Uterus (tissue), 4 donors: ENCODE measurements around the gene SHROOM2. TPM values are rescaled to one million over a fixed set of nuclear protein-coding genes. Genes with fewer than 3 reads are reported as not detected.

Source experiments
- DNase-seq, 2 donors: peaks; one replicate each; pipeline ENCODE4 v3.0.0-alpha.2; 2019 to 2020
- H3K27ac ChIP-seq, 2 donors: fragments of 200-600 bp; sonication (generic); 1 replicate in 1 of 2; 2 replicates in 1 of 2; pipeline ENCODE4 v1.5.1; 2016 to 2018
- H3K27me3 ChIP-seq, 2 donors: fragments of 200-600 bp; sonication (generic); one replicate each; pipeline ENCODE4 v1.5.1; 2018 to 2019; ENCODE audit warnings: control low read depth in 1 of 2
- H3K36me3 ChIP-seq, 2 donors: fragments of 200-600 bp; sonication (generic); one replicate each; pipeline ENCODE4 v1.5.1; 2019; ENCODE audit warnings: control low read depth in 1 of 2
- H3K4me1 ChIP-seq, 2 donors: fragments of 200-600 bp; sonication (generic); one replicate each; pipeline ENCODE4 v1.5.1; 2018 to 2019; ENCODE audit warnings: control low read depth in 1 of 2
- H3K4me3 ChIP-seq, 2 donors: fragments of 200-600 bp; sonication (generic); 1 replicate in 1 of 2; 2 replicates in 1 of 2; pipeline ENCODE4 v1.5.1; 2018 to 2019; ENCODE audit warnings: mild to moderate bottlenecking in 1 of 2
- H3K9me3 ChIP-seq, 2 donors: fragments of 200-600 bp; sonication (generic); one replicate each; pipeline ENCODE4 v1.5.1; 2019; ENCODE audit warnings: control low read depth in 1 of 2
- CTCF ChIP-seq, 4 experiments: fragments of 200-600 bp in 2 of 4; fragments of 450-650 bp in 2 of 4; sonication (generic) in 2 of 4; IDR thresholded peaks; one replicate each; pipeline ENCODE4 v1.5.1; 2016 to 2019; ENCODE audit warnings: antibody characterized with exemption in 4 of 4, mild to moderate bottlenecking in 2 of 4, moderate library complexity in 1 of 4
- POLR2A ChIP-seq, 2 donors: fragments of 450-650 bp; IDR thresholded peaks; one replicate each; pipeline ENCODE4 v1.6.1; 2016; ENCODE audit warnings: antibody characterized with exemption in 2 of 2, mild to moderate bottlenecking in 1 of 2, moderate library complexity in 1 of 2
- intact Hi-C: fragments of 100-400 bp; cut with DNase I; formaldehyde crosslinking; loops from one replicate; pipeline ENCODE4 v1.15.1; 2023; ENCODE audit warnings: low total_unique reads
- total RNA-seq, 4 donors: library from RNA; depleted of rRNA in 3 of 4; stranded (reverse); fragments of >200 nt in 3 of 4; gene quantifications; one replicate each; pipeline versions ENCODE4 v1.1.0 to v1.2.4, GENCODE V29; 2014 to 2023
- donor health status: DM: yes; HTN: yes; CAD: no.

SHROOM2 gene
- total RNA-seq, 4 donors from 2014 or later, result 3.5 to 8.7 (median 4.8) TPM

DNA sequence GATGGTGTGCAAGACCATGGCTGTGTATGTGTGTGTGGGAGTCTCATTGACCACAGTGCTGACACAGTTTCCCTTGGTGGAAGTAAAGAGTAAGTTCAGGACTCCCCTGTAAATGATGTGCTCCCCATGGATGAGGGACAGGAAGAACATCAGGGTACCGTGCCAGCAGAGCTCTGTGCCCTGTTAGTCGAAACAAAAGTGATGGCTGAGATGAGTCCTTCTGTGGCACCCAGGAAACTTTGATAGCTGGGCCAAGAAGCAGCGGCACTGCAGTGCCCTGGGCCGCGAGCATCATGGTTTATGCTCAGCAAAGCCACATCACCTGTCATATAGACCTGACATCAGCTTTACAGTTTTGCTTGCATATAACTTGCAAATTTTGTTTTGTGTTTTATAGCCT lies 119.5 kb downstream of the SHROOM2 start:
- intact Hi-C loops, result no loop called here
- Histone ChIP-seq H3K4me3 (no peak overlapping the region), H3K4me1 (no peaks in the 10 kb centered on the region), H3K27ac (no peak overlapping the region), H3K27me3 (no peaks in the 10 kb centered on the region), H3K36me3 (no peaks in the 10 kb centered on the region), H3K9me3 (no peaks in the 10 kb centered on the region)
- no peak for DNase-seq
- no peak for TF ChIP-seq POLR2A (IDR thresholded peaks at IDR 0.05)
- no peak for TF ChIP-seq CTCF (IDR thresholded peaks at IDR 0.05)

DNA sequence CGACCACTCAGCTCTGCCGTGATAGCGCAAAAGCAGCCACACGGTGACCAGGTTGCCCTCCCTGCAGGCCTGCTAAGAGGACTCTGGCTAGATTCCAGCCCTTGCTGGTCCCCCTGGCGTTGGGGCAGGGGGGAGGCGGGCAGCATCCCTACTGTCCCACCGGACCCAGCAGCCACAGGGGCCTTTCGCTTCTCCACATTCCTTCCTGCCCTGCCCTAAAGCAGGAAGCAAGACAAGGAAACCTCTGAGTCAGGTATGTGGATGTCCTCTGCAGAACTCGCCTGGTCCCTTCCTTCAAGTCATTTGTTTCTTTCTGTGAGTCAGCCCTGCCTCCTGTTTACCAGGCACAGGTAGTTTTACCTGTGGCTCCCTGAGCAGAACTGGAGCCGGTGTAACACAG lies 120.7 kb downstream of the SHROOM2 start:
- no peaks in the 10 kb centered on the region for H3K9me3 ChIP-seq
- no peak for DNase-seq
- no peaks in the 10 kb centered on the region for H3K36me3 ChIP-seq
- no peak overlapping the region for H3K27ac ChIP-seq
- H3K4me3 ChIP-seq, result no peak overlapping the region
- TF ChIP-seq POLR2A (IDR thresholded peaks at IDR 0.05), result no peak
- TF ChIP-seq CTCF (IDR thresholded peaks at IDR 0.05), result no peak
- H3K27me3 ChIP-seq, result no peaks in the 10 kb centered on the region
- intact Hi-C loops, result no loop called here
- H3K4me1 ChIP-seq, result no peaks in the 10 kb centered on the region

DNA sequence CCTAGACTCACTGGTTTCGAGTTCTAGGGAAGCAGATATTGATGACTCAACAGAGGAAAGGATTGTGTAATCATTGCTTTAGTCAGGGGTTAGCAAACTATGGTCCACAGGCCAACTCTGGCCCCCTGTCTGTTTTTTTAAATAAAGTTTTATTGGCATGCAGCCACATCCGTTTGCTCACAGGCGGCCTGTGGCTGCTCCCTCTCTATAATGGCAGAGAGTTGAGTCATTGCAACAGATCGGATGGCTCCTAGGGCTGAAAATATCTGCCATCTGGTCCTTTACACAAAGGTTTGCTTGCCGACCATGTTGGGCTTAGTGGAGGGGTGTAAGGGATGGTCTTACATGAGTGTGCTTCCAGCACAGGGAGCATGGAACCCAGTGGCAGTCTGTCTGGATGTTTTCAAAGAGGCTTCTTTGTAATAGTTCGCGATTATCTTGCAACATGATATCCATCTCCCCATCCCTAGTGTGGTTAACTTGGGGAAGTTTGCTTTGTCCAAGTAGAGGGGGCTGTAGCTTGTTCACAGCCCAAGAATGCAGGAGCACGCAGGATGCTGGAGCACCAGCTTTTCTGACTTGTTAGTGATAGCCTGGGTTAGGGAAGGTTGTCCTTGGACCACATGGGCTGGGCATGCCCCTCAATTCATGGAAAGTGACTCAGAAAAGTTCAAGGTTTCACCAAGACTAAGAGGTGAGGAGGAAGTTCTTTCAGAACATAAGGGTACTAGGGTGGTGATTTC lies 121.6 kb downstream of the SHROOM2 start:
- no peaks in the 10 kb centered on the region for H3K4me1 ChIP-seq
- H3K9me3 ChIP-seq, result no peaks in the 10 kb centered on the region
- no peaks in the 10 kb centered on the region for H3K27me3 ChIP-seq
- no peak overlapping the region for H3K4me3 ChIP-seq
- DNase-seq, result no peak
- intact Hi-C loops, result no loop called here
- TF ChIP-seq CTCF (IDR thresholded peaks at IDR 0.05), result no peak
- TF ChIP-seq POLR2A (IDR thresholded peaks at IDR 0.05), result no peak
- H3K27ac ChIP-seq, result no peak overlapping the region
- H3K36me3 ChIP-seq, result no peaks in the 10 kb centered on the region

DNA sequence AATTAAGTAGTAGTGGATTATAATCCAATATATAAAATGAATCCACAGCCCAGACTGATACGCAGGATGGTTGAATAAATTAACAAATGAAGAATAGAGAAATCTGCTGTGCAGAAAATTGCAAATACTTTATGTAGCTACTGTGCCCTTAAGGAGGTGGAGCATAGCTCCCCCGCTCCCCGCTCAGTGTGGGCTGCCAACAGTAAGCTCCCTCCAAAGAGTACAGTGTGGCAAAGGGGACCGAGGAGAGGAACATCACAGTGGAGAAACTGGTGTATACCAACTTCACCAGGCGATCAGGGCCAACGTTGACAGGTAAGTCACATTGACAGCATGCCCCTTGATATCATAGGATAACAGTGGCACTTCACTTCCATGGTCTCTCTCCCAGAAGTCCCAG lies 123.0 kb downstream of the SHROOM2 start:
- no peak overlapping the region for H3K4me3 ChIP-seq
- intact Hi-C loops, result no loop called here

More for the DNA sequence above, 123.0 kb downstream of the SHROOM2 start:
- H3K27ac ChIP-seq, result no peak overlapping the region
- no peaks in the 10 kb centered on the region for H3K36me3 ChIP-seq
- H3K9me3 ChIP-seq, result no peaks in the 10 kb centered on the region
- TF ChIP-seq POLR2A (IDR thresholded peaks at IDR 0.05) (no peak), CTCF (IDR thresholded peaks at IDR 0.05) (no peak)
- H3K4me1 ChIP-seq, result no peaks in the 10 kb centered on the region
- no peaks in the 10 kb centered on the region for H3K27me3 ChIP-seq
- no peak for DNase-seq
